Panc1 (cell line): Measurements from ENCODE around the gene KAZALD1.

Experiments
- CTCF ChIP-seq: fragments of 450-650 bp; IDR thresholded peaks from 2 replicates; pipeline ENCODE4 v1.5.1; 2017; ENCODE audit warnings: mild to moderate bottlenecking
- POLR2AphosphoS5 ChIP-seq: IDR thresholded peaks from 2 replicates; pipeline ENCODE4 v1.6.1; 2012; ENCODE audit warnings: mild to moderate bottlenecking, low read depth, low read length, moderate library complexity

GRCh38 chr10:101015582-101015973, 46.2 kb upstream of the KAZALD1 start:
- no peak for TF ChIP-seq CTCF
- no peak for TF ChIP-seq POLR2AphosphoS5
